Vagina (tissue), 1 donor: ENCODE measurements around the gene ZCCHC9. TPM values are rescaled to one million over a fixed set of nuclear protein-coding genes. Genes with fewer than 3 reads are reported as not detected.

ENCODE experiments used
- total RNA-seq: library from RNA; depleted of rRNA; stranded (reverse); fragments of >200 nt; gene quantifications from one replicate; pipeline ENCODE4 v1.2.3, GENCODE V29; 2016

Gene ZCCHC9
- total RNA-seq, 1 donor from 2014 or later, result 16.7 TPM

Other genes with a start within 250 kb of the ZCCHC9 start
- 3.4 TPM for gene CKMT2, start 68.3 kb upstream of the ZCCHC9 start, total RNA-seq
- not detected for gene ACOT12, start 92.5 kb downstream of the ZCCHC9 start, total RNA-seq